Rectal smooth muscle tissue (tissue), 1 donor: ENCODE data around the gene HLTF.

Source experiments
- H3K27ac ChIP-seq: one replicate; pipeline ENCODE4 v1.7.0; 2013; ENCODE audit warnings: low read depth, low read length, inconsistent platforms
- H3K27me3 ChIP-seq: one replicate; pipeline ENCODE4 v1.7.0; 2013; ENCODE audit warnings: low read length; ENCODE audit not compliant: control insufficient read depth, insufficient read depth
- H3K36me3 ChIP-seq: one replicate; pipeline ENCODE4 v1.7.0; 2013; ENCODE audit warnings: low read length; ENCODE audit not compliant: control insufficient read depth, insufficient read depth
- H3K4me1 ChIP-seq: one replicate; pipeline ENCODE4 v1.7.0; 2013; ENCODE audit warnings: low read length; ENCODE audit not compliant: control insufficient read depth, insufficient read depth
- H3K4me3 ChIP-seq: one replicate; pipeline ENCODE4 v1.7.0; 2013; ENCODE audit warnings: low read length
- H3K9ac ChIP-seq: one replicate; pipeline ENCODE4 v1.7.0; 2013; ENCODE audit warnings: low read length

HLTF gene

GRCh38 chr3:149086232-149086988 lies at the start of gene HLTF:
Gene HLTF (minus strand): TSS chr3:149086533. CDS start chr3:149086336, 197 bp downstream.
- H3K4me1 ChIP-seq: no peaks in the 10 kb centered on the region
- no peak within 1 kb of the TSS for H3K9ac ChIP-seq
- H3K27ac ChIP-seq: peak within 1 kb of the TSS; percentile 68
- H3K4me3 ChIP-seq: peak within 1 kb of the TSS; percentile 81
- H3K27me3 ChIP-seq: no peaks in the 10 kb centered on the region
- H3K36me3 ChIP-seq: no peaks in the 10 kb centered on the region

- Histone ChIP-seq H3K27ac (no peak overlapping the region), H3K9ac (no peak overlapping the region), H3K4me1 (peaks cover 2% of the 10 kb centered on the region), H3K36me3 (no peaks in the 10 kb centered on the region), H3K27me3 (no peaks in the 10 kb centered on the region), H3K4me3 (no peak overlapping the region)
Observed at GRCh38 chr3:149134575-149134974, 48.2 kb upstream of the HLTF start.

- Histone ChIP-seq H3K9ac (no peak overlapping the region), H3K27ac (no peak overlapping the region), H3K27me3 (no peaks in the 10 kb centered on the region), H3K4me3 (no peak overlapping the region), H3K4me1 (peaks cover 4% of the 10 kb centered on the region), H3K36me3 (no peaks in the 10 kb centered on the region)
Observed at GRCh38 chr3:149131589-149131988, 45.3 kb upstream of the HLTF start.

- Histone ChIP-seq H3K9ac (peak within 1 kb of the TSS; percentile 29), H3K4me3 (peak within 1 kb of the TSS; percentile 90), H3K27ac (peak within 1 kb of the TSS; percentile 85), H3K36me3 (no peaks in the 10 kb centered on the region), H3K27me3 (no peaks in the 10 kb centered on the region), H3K4me1 (peaks cover 4% of the 10 kb centered on the region)
Observed at GRCh38 chr3:149129326-149130205, 43.2 kb upstream of the HLTF start, which contains the start of gene HPS3. Gene HPS3 (plus strand): TSS chr3:149129638. CDS start chr3:149129724, 86 bp downstream.

GRCh38 chr3:149128821-149129220 lies 42.5 kb upstream of the HLTF start:
- peaks cover 4% of the 10 kb centered on the region for H3K4me1 ChIP-seq
- no peaks in the 10 kb centered on the region for H3K36me3 ChIP-seq
- H3K27ac ChIP-seq: peak overlapping the region; percentile 79
- H3K9ac ChIP-seq: peak overlapping the region; percentile 29
- peak overlapping the region; percentile 90 for H3K4me3 ChIP-seq
- H3K27me3 ChIP-seq: no peaks in the 10 kb centered on the region

- Histone ChIP-seq H3K36me3 (no peaks in the 10 kb centered on the region), H3K27ac (no peak overlapping the region), H3K4me1 (peaks cover 2% of the 10 kb centered on the region), H3K9ac (no peak overlapping the region), H3K27me3 (no peaks in the 10 kb centered on the region), H3K4me3 (no peak overlapping the region)
Observed at GRCh38 chr3:149122721-149123578, 36.6 kb upstream of the HLTF start.

- peak overlapping the region; percentile 9 for H3K4me3 ChIP-seq
- no peaks in the 10 kb centered on the region for H3K27me3 ChIP-seq
- peaks cover 2% of the 10 kb centered on the region for H3K4me1 ChIP-seq
- H3K27ac ChIP-seq: no peak overlapping the region
- H3K36me3 ChIP-seq: no peaks in the 10 kb centered on the region
- H3K9ac ChIP-seq: no peak overlapping the region
Observed at GRCh38 chr3:149120051-149120972, 34.0 kb upstream of the HLTF start.

- Histone ChIP-seq H3K4me1 (peaks cover 8% of the 10 kb centered on the region), H3K27ac (no peak overlapping the region), H3K9ac (no peak overlapping the region), H3K27me3 (no peaks in the 10 kb centered on the region), H3K4me3 (no peak overlapping the region), H3K36me3 (no peaks in the 10 kb centered on the region)
Observed at GRCh38 chr3:149119466-149119865, 33.1 kb upstream of the HLTF start.

GRCh38 chr3:149118724-149119123 lies 32.4 kb upstream of the HLTF start:
- no peak overlapping the region for H3K9ac ChIP-seq
- H3K27ac ChIP-seq: no peak overlapping the region
- no peaks in the 10 kb centered on the region for H3K36me3 ChIP-seq
- H3K4me1 ChIP-seq: peaks cover 8% of the 10 kb centered on the region
- no peak overlapping the region for H3K4me3 ChIP-seq
- H3K27me3 ChIP-seq: no peaks in the 10 kb centered on the region

- H3K9ac ChIP-seq: no peak overlapping the region
- H3K27me3 ChIP-seq: no peaks in the 10 kb centered on the region
- H3K36me3 ChIP-seq: no peaks in the 10 kb centered on the region
- H3K4me1 ChIP-seq: peaks cover 6% of the 10 kb centered on the region
- no peak overlapping the region for H3K4me3 ChIP-seq
- no peak overlapping the region for H3K27ac ChIP-seq
Observed at GRCh38 chr3:149115114-149115513, 28.8 kb upstream of the HLTF start.

- Histone ChIP-seq H3K27me3 (no peaks in the 10 kb centered on the region), H3K36me3 (no peaks in the 10 kb centered on the region), H3K4me3 (no peak overlapping the region), H3K4me1 (peaks cover 6% of the 10 kb centered on the region), H3K9ac (no peak overlapping the region), H3K27ac (no peak overlapping the region)
Observed at GRCh38 chr3:149114458-149114857, 28.1 kb upstream of the HLTF start.
